Small intestine (tissue), 16 donors: ENCODE results near the gene MRPS18B. TPM values are rescaled to one million over a fixed set of nuclear protein-coding genes. Genes with fewer than 3 reads are reported as not detected.

ENCODE experiments used
- DNase-seq, 2 donors: peaks; one replicate each; pipeline versions ENCODE4 v3.0.0 to v3.0.0-alpha.2; 2013
- FAIRE-seq: peaks from 2 replicates; lab custom pipeline; 2012; peaks lifted over from hg19 to GRCh38; lab: Jason Lieb, UNC
- H3K27ac ChIP-seq, 3 donors: one replicate each; pipeline ENCODE4 v1.5.1; 2013; ENCODE audit warnings: low read length in 2 of 3, mild to moderate bottlenecking in 2 of 3, control low read depth in 1 of 3, inconsistent platforms in 1 of 3, low read depth in 1 of 3, moderate library complexity in 1 of 3
- H3K27me3 ChIP-seq, 3 donors: one replicate each; pipeline ENCODE4 v1.6.1; 2013; ENCODE audit warnings: low read length in 3 of 3, inconsistent platforms in 1 of 3; ENCODE audit not compliant: control insufficient read depth in 3 of 3, insufficient read depth in 3 of 3
- H3K36me3 ChIP-seq, 3 donors: one replicate each; pipeline ENCODE4 v1.6.1; 2013; ENCODE audit warnings: low read length in 3 of 3, inconsistent platforms in 1 of 3, low read depth in 1 of 3, mild to moderate bottlenecking in 1 of 3, moderate library complexity in 1 of 3; ENCODE audit not compliant: control insufficient read depth in 3 of 3, insufficient read depth in 2 of 3
- H3K4me1 ChIP-seq, 3 donors: one replicate each; pipeline ENCODE4 v1.6.1; 2013; ENCODE audit warnings: low read length in 2 of 3, inconsistent platforms in 1 of 3, low read depth in 1 of 3, mild to moderate bottlenecking in 1 of 3, moderate library complexity in 1 of 3; ENCODE audit not compliant: control insufficient read depth in 3 of 3, insufficient read depth in 2 of 3
- H3K4me3 ChIP-seq, 3 donors: one replicate each; pipeline ENCODE4 v1.5.1; 2013; ENCODE audit warnings: low read length in 3 of 3, control low read depth in 1 of 3, inconsistent platforms in 1 of 3, low read depth in 1 of 3, mild to moderate bottlenecking in 1 of 3, moderate library complexity in 1 of 3
- H3K9me3 ChIP-seq, 2 donors: one replicate each; pipeline ENCODE4 v1.6.1; 2013; ENCODE audit warnings: low read depth in 1 of 2, low read length in 1 of 2; ENCODE audit not compliant: control insufficient read depth in 2 of 2, insufficient read depth in 1 of 2
- WGBS, 3 donors: extraction: QIAGEN DNeasy Blood & Tissue Kit; methylation state at CpG; one replicate each; pipeline ENCODE4 v1.1.7; 2013; 5-methylcytosine and 5-hydroxymethylcytosine counted together
- long read RNA-seq, 10 donors: transcript quantifications; one replicate each; lab custom pipeline, GENCODE V29; 2026
- polyA plus RNA-seq, 4 donors: library from polyadenylated mRNA; stranded (reverse) in 3 of 4; unstranded in 1 of 4; fragments of 200-250 nt in 3 of 4; fragments of 120-200 nt in 1 of 4; gene quantifications; one replicate each; pipeline versions ENCODE4 v1.2.1 to v1.2.3, GENCODE V29; 2013
- donor health status: healthy with polysubstance abuse.
- donor health status: control.
- donor health status: control.
- donor health status: Bipolar disorder and iron deficiency.
- donor health status: healthy.

The MRPS18B gene
- polyA plus RNA-seq, result 10 to 100 TPM; 54.1 to 93.0 (median 90.3) TPM
- long read RNA-seq, donor 1, transcript MRPS18B-206 (7 exons, 1,532 nt), result major isoform, 77 of 230 reads
- long read RNA-seq, donor 1, partial matches to known transcripts, result 152 of 230 reads
- long read RNA-seq, donor 1, other reads (novel, unspliced or antisense), result 0 of 230 reads
- long read RNA-seq, donor 2, transcript MRPS18B-206 (7 exons, 1,532 nt), result major isoform, 16 of 16 reads
- long read RNA-seq, donor 2, partial matches to known transcripts, result 0 of 16 reads
- long read RNA-seq, donor 2, other reads (novel, unspliced or antisense), result 0 of 16 reads
- long read RNA-seq, donor 3, transcript MRPS18B-206 (7 exons, 1,532 nt), result major isoform, 22 of 22 reads
- long read RNA-seq, donor 3, partial matches to known transcripts, result 0 of 22 reads
- long read RNA-seq, donor 3, other reads (novel, unspliced or antisense), result 0 of 22 reads
- long read RNA-seq, donor 4, result 0 reads
- long read RNA-seq, donor 5, transcript MRPS18B-206 (7 exons, 1,532 nt), result major isoform, 8 of 8 reads
- long read RNA-seq, donor 5, partial matches to known transcripts, result 0 of 8 reads
- long read RNA-seq, donor 5, other reads (novel, unspliced or antisense), result 0 of 8 reads
- long read RNA-seq, donor 6, transcript MRPS18B-206 (7 exons, 1,532 nt), result major isoform, 18 of 73 reads
- long read RNA-seq, donor 6, partial matches to known transcripts, result 55 of 73 reads
- long read RNA-seq, donor 6, other reads (novel, unspliced or antisense), result 0 of 73 reads
- long read RNA-seq, donor 7, transcript MRPS18B-206 (7 exons, 1,532 nt), result major isoform, 58 of 161 reads
- long read RNA-seq, donor 7, partial matches to known transcripts, result 103 of 161 reads
- long read RNA-seq, donor 7, other reads (novel, unspliced or antisense), result 0 of 161 reads
- long read RNA-seq, donor 8, partial matches to known transcripts, result 0 of 3 reads
- long read RNA-seq, donor 8, other reads (novel, unspliced or antisense), result 0 of 3 reads
- long read RNA-seq, donor 9, transcript MRPS18B-206 (7 exons, 1,532 nt), result major isoform, 5 of 21 reads
- long read RNA-seq, donor 9, partial matches to known transcripts, result 16 of 21 reads
- long read RNA-seq, donor 9, other reads (novel, unspliced or antisense), result 0 of 21 reads
- long read RNA-seq, donor 10, transcript MRPS18B-206 (7 exons, 1,532 nt), result major isoform, 31 of 31 reads
- long read RNA-seq, donor 10, partial matches to known transcripts, result 0 of 31 reads
- long read RNA-seq, donor 10, other reads (novel, unspliced or antisense), result 0 of 31 reads

DNA sequence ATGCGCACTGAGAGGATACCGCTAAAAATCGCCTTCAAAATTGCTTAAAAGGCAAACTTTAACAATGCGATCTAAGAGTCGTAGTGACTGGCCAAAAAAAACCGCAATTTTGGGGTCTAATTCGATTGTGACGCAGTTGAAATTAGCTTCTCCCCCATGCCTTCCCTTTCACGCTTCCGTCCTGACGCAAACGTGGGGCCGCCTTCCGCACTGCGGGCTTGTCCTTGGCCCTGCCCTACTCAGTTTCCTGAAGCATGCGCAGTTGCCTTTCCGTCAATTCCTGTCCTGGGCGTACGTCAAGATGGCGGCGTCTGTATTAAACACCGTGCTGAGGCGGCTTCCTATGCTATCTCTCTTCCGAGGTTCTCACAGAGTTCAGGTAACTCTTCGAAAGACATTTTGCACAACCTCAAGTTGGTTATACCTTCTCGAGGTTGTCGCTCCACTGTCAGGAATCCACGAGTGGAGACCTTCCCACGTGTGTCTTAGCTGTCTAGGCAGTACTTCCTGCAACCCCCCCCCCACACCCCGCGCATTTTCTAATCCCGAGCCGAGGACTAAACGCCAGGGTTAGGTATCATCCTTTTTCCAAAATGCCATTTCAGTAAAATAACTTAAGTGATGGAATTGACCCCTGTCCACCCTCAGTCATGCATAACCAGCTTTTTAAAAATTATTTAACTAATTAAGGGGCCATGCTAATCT, at the start of gene MRPS18B:
Gene MRPS18B (plus strand): TSS at position 276 of the 705 bp plus-strand sequence. CDS start 26 bp downstream, at position 302.
- no peaks in the 10 kb centered on the region for H3K9me3 ChIP-seq
- 0% methylated on average over 34 of the region's 34 CpGs for WGBS, 3 donors
- H3K27me3 ChIP-seq, result no peaks in the 10 kb centered on the region
- H3K4me3 ChIP-seq, result peak within 1 kb of the TSS; percentile 65 to 92 (median 79)
- H3K27ac ChIP-seq, result peak within 1 kb of the TSS; percentile 96 to 99 (median 98)
- peaks cover 2 to 36% (median 12%) of the 10 kb centered on the region in 3 donors for H3K36me3 ChIP-seq
- peaks cover 0 to 22% (median 3%) of the 10 kb centered on the region in 3 donors for H3K4me1 ChIP-seq
- no peak for FAIRE-seq
- DNase-seq, result peak; percentile 99

GRCh38 chr6:30568245-30568644, 49.4 kb upstream of the MRPS18B start:
- H3K27ac ChIP-seq, result no peak overlapping the region
- DNase-seq, result no peak
- 59 to 75% (median 73%) methylated on average over 3 of the region's 3 CpGs for WGBS, 3 donors
- H3K9me3 ChIP-seq, result no peaks in the 10 kb centered on the region
- no peak overlapping the region for H3K4me3 ChIP-seq
- no peaks in the 10 kb centered on the region for H3K36me3 ChIP-seq
- H3K27me3 ChIP-seq, result no peaks in the 10 kb centered on the region
- peaks cover 7 to 18% (median 18%) of the 10 kb centered on the region in 3 donors for H3K4me1 ChIP-seq
- no peak for FAIRE-seq

DNA sequence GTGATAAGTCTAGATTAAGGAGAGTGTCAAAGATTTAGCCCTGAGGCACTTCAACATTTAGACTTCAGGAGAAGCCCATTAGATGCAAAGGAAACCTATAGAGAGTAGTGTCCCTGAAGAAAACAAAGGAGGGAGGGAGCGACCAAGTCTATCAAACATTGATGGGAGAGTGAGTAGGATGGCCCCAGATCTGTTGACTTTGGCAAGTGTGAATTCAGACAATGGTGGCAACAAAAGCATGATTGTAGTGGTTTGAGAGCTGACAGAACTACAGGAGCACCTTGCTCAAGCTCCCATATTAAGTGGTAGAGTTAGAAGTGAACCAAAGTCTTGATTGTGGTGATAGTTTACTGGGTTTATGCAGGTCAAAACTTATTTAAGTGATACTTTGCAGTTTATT, 47.4 kb upstream of the MRPS18B start:
- peak overlapping the region in 1 of 3 donors; percentile 78 for H3K27ac ChIP-seq
- H3K36me3 ChIP-seq, result peaks cover 0 to 6% (median 0%) of the 10 kb centered on the region in 3 donors
- no peak for DNase-seq
- H3K4me1 ChIP-seq, result peaks cover 10 to 30% (median 18%) of the 10 kb centered on the region in 3 donors
- H3K9me3 ChIP-seq, result no peaks in the 10 kb centered on the region
- no peak for FAIRE-seq
- no peaks in the 10 kb centered on the region for H3K27me3 ChIP-seq
- WGBS, 3 donors, result 25 to 58% (median 44%) methylated on average over 1 of the region's 1 CpG
- peak overlapping the region in 2 of 3 donors; percentile 61 to 72 for H3K4me3 ChIP-seq

GRCh38 chr6:30570740-30571074, 46.9 kb upstream of the MRPS18B start:
- H3K4me1 ChIP-seq, result peaks cover 10 to 30% (median 18%) of the 10 kb centered on the region in 3 donors
- H3K27ac ChIP-seq, result peak overlapping the region; percentile 15 to 97 (median 78)
- H3K36me3 ChIP-seq, result peaks cover 0 to 9% (median 0%) of the 10 kb centered on the region in 3 donors
- 0 to 1% (median 0%) methylated on average over 18 of the region's 18 CpGs for WGBS, 3 donors
- H3K4me3 ChIP-seq, result peak overlapping the region; percentile 44 to 72 (median 61)
- DNase-seq, result no peak
- H3K27me3 ChIP-seq, result no peaks in the 10 kb centered on the region
- no peak for FAIRE-seq
- no peaks in the 10 kb centered on the region for H3K9me3 ChIP-seq

DNA sequence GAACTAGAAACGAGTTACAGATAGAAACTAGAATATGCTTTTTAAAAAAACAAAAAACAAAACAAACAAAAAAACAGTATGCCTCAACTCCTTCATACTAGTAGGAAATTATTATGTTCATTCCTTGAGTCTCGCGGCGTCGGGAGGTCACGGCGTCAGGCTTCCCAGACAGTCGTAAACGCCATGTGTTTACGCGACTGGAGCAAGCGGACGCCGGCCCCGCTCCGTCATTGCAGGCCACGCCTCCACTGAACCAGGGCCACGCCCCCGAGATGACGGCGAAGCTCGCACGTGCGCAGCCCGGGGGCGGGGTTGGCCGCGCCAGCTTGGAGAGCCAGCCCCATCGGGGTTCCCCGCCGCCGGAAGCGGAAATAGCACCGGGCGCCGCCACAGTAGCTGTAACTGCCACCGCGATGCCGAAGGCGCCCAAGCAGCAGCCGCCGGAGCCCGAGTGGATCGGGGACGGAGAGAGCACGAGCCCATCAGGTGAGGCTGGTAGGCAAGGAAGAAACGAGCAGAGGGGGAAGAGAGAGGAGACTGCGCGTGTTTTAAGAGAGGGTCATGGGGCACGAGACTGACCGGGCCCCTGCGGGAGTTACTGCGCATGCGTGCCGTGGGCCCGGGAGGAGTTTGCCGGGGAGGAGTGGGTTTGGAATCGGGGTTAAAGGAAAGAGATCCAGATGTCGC, 46.4 kb upstream of the MRPS18B start, which contains the start of gene ABCF1:
Gene ABCF1 (plus strand): TSS at position 368 of the 687 bp plus-strand sequence. CDS start 46 bp downstream, at position 414.
- H3K36me3 ChIP-seq, result peaks cover 0 to 11% (median 0%) of the 10 kb centered on the region in 3 donors
- peak within 1 kb of the TSS; percentile 62 to 83 (median 72) for H3K4me3 ChIP-seq
- peak within 1 kb of the TSS; percentile 77 to 97 (median 92) for H3K27ac ChIP-seq
- 0% methylated on average over 56 to 59 of the region's 59 CpGs for WGBS, 3 donors
- FAIRE-seq (no peak), DNase-seq (peak; percentile 97 to 100)
- H3K9me3 ChIP-seq, result no peaks in the 10 kb centered on the region
- peaks cover 10 to 30% (median 18%) of the 10 kb centered on the region in 3 donors for H3K4me1 ChIP-seq
- H3K27me3 ChIP-seq, result no peaks in the 10 kb centered on the region

DNA sequence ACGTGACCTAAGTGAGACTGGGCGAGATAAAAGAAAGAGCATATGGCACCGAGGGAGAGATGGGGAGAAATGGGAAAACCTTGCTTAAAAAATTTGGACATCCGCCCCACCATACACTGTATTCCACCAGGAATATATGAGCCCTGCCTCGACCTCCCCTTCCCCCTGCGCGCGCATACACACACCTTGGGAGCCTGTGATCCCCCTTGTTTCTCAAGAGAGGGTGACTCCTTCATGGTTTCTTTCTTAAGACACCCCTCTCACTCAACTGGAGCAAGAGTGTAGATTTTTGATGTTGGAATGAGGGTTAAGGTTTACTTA, 45.9 kb upstream of the MRPS18B start:
- no peak for DNase-seq
- Histone ChIP-seq H3K4me3 (peak overlapping the region; percentile 62 to 83 (median 72)), H3K9me3 (no peaks in the 10 kb centered on the region), H3K27me3 (no peaks in the 10 kb centered on the region), H3K27ac (peak overlapping the region; percentile 77 to 97 (median 92)), H3K36me3 (peaks cover 0 to 16% (median 0%) of the 10 kb centered on the region in 3 donors), H3K4me1 (peaks cover 10 to 30% (median 18%) of the 10 kb centered on the region in 3 donors)
- 1% methylated on average over 8 of the region's 8 CpGs for WGBS, 3 donors
- FAIRE-seq, result no peak

DNA sequence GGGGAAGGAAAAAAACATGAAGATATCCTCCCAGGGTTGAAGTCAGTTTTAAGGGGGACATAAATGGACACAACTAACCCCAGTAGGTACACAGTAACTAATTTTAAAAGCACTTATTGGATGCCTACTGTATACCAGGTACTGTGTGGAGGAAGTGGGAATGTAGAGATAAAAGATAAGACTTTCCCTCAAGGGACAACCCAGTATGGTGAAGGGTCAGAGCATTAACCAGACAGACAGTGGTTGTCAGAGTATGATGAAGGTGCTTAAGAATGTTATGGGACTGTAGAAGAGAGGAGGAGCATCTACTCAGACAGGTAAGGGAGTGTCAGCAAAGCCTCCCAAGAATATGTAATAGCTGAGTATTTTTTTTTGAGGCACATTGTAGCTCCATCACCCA, 45.5 kb upstream of the MRPS18B start:
- DNase-seq, result peak in 1 of 2 donors; percentile 50
- peaks cover under 1 to 18% (median 4%) of the 10 kb centered on the region in 3 donors for H3K36me3 ChIP-seq
- FAIRE-seq, result no peak
- peak overlapping the region in 2 of 3 donors; percentile 72 to 83 for H3K4me3 ChIP-seq
- H3K27me3 ChIP-seq, result no peaks in the 10 kb centered on the region
- H3K9me3 ChIP-seq, result no peaks in the 10 kb centered on the region
- H3K4me1 ChIP-seq, result peaks cover 10 to 30% (median 18%) of the 10 kb centered on the region in 3 donors
- peak overlapping the region in 1 of 3 donors; percentile 92 for H3K27ac ChIP-seq
